IPS-NIHi7 (cell line): Measurements from ENCODE around the gene PRKCZ.
A peak's percentile ranks its signal among the peaks of the same experiment; 100 is the strongest.

ENCODE experiments used
- DNase-seq: peaks from one replicate; pipeline ENCODE4 v3.0.0; 2012; ENCODE audit warnings: mixed read lengths; ENCODE audit errors: extremely low spot score

The PRKCZ gene

GRCh38 chr1:2049718-2050431 is at the start of gene PRKCZ:
TSS of gene PRKCZ (plus strand) at chr1:2050411. CDS start at chr1:2050631, 220 bp downstream.
- peak; percentile 98 for DNase-seq

- DNase-seq: no peak
Measured at GRCh38 chr1:2000432-2000831, 49.8 kb upstream of the PRKCZ start.

GRCh38 chr1:2000850-2001249 is 49.4 kb upstream of the PRKCZ start:
- DNase-seq: no peak

- no peak for DNase-seq
Measured at GRCh38 chr1:2001773-2002411, 48.3 kb upstream of the PRKCZ start.

- DNase-seq: peak; percentile 97
Measured at GRCh38 chr1:2003541-2004131, 46.6 kb upstream of the PRKCZ start, which contains the start of gene CFAP74. TSS of gene CFAP74 (minus strand) at chr1:2003786. CDS start at chr1:1990956, 12,830 bp downstream.

GRCh38 chr1:2004856-2005255 is 45.4 kb upstream of the PRKCZ start:
- no peak for DNase-seq

- no peak for DNase-seq
Measured at GRCh38 chr1:2009101-2010053, 40.8 kb upstream of the PRKCZ start.

GRCh38 chr1:2014181-2014580 is 36.0 kb upstream of the PRKCZ start:
- no peak for DNase-seq

GRCh38 chr1:2014741-2015735 is 35.2 kb upstream of the PRKCZ start:
- DNase-seq: no peak

GRCh38 chr1:2016123-2016522 is 34.1 kb upstream of the PRKCZ start:
- DNase-seq: no peak

GRCh38 chr1:2018217-2019171 is 31.7 kb upstream of the PRKCZ start:
- DNase-seq: no peak

GRCh38 chr1:2019172-2019543 is 31.1 kb upstream of the PRKCZ start, which contains the start of gene GABRD:
TSS of gene GABRD (plus strand) at chr1:2019345. CDS start at chr1:2019424, 79 bp downstream.
- DNase-seq: peak; percentile 85

GRCh38 chr1:2019571-2020309 is 30.5 kb upstream of the PRKCZ start:
- DNase-seq: peak; percentile 77

GRCh38 chr1:2020310-2020655 is 29.9 kb upstream of the PRKCZ start:
- DNase-seq: no peak

- DNase-seq: no peak
Measured at GRCh38 chr1:2021550-2021949, 28.7 kb upstream of the PRKCZ start.

- DNase-seq: no peak
Measured at GRCh38 chr1:2022063-2022770, 28.0 kb upstream of the PRKCZ start.

GRCh38 chr1:2023187-2023586 is 27.0 kb upstream of the PRKCZ start:
- no peak for DNase-seq

- DNase-seq: no peak
Measured at GRCh38 chr1:2024451-2024850, 25.8 kb upstream of the PRKCZ start.
